ENCODE measurements around the gene EYA4. TPM values are rescaled to one million over a fixed set of nuclear protein-coding genes. Genes with fewer than 3 reads are reported as not detected.
A peak's percentile ranks its signal among the peaks of the same experiment; 100 is the strongest.

Gene EYA4
- total and polyA plus RNA-seq, 3 donors from 2014 or later, result 8.1 to 11.3 (median 10.7) TPM

DNA sequence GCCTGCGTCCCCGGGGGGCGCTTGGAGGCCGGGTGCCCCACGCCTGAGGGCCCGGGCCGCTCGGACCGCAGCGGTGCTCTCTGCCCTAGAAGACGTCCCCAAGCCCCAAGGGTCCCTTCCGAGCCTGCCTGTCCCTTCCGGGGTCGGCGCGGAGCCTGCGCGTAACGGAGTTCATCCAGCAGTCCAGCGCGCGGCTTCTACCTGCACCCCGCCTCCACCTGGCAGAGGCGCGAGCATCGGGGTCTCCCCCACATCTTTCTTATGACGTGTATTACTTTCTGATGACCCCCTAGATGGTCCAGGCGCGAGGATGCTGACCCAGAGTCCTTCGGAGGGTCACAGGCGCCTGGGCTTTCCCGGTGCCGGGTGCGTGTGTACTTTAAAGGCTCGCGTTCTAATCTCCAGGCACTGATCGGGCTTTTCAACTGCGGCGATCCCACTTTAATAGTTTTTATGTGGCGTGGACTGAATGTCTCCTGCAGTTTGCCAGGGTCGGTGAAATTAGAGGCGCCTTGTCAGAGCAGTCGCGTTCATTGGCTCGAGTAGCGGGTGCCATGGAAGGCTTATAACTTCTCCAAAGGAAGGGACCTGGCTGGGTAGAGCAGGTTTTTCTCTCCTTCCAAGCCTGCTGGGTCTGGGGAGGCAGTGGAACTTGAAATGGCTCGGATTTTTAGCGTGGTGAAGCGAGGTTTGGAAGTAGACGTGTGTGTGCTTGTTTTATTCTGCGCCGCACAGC is 912 bp downstream of the EYA4 start:
- no peaks in the 10 kb centered on the region for H3K9me3 ChIP-seq
- DNase-seq, result peak; percentile 24
- no peaks in the 10 kb centered on the region for H3K36me3 ChIP-seq (ENCODE audit: low read depth, missing control alignments)

DNA sequence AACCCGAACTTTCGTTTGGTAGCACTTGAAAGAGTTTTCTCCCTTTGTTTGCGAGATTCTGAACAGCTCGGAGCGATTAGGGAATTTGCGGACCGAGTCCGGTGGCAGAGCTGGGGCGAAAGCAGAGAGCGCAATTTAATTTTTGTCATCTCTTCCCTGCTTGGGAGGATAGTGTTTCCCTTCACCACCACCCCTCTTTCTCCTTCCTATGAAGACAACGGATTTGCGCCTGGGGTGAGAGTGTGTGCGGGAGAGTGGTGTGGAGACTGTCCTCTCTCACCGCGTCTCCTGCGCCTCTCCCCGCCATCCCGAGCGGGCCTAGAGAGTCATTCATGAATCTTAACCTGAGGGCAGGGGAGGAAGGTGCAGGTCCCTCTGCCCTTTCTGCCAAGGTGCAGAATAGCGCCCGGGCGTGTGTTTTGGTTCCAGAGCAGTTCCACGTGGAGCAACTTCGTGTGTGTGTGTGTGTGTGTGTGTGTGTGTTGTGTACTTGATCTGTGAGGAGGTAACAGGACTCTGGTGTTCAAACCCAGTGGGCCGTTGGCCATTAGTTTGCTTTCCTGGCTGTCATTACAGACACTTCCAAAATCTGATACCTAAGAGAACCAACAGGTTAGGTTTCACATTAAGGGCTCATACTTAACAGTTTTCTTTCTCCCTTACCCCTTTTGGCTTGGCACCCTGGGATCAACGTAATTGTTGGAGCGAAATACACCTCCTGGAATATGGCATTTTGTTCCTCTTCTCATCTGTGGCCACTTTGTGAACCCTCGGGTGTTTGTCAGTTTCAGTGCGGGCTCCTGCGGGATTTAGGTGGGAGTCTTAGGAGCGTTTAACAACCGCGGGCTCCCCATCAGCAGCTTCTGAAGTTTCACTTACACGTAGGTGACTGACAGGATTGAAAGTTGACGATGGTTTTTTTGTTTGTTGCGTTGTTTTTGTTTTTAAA is 1.8 kb downstream of the EYA4 start:
- Histone ChIP-seq H3K27me3 (no peaks in the 10 kb centered on the region), H3K27ac (no peak overlapping the region), H3K36me3 (ENCODE audit: low read depth, missing control alignments) (no peaks in the 10 kb centered on the region), H3K9me3 (no peaks in the 10 kb centered on the region), H3K4me1 (no peaks in the 10 kb centered on the region), H3K4me3 (peak overlapping the region; percentile 52 to 62)
- peak; percentile 14 for DNase-seq
- intact Hi-C loops (cut with DNase I; ENCODE audit: low total_unique reads), result no loop called here
- WGBS, 2 donors, result 10 to 13% methylated on average over 34 to 36 of the region's 36 CpGs
- TF ChIP-seq POLR2A (IDR thresholded peaks at IDR 0.05), result no peak
- TF ChIP-seq, protein P1, sequence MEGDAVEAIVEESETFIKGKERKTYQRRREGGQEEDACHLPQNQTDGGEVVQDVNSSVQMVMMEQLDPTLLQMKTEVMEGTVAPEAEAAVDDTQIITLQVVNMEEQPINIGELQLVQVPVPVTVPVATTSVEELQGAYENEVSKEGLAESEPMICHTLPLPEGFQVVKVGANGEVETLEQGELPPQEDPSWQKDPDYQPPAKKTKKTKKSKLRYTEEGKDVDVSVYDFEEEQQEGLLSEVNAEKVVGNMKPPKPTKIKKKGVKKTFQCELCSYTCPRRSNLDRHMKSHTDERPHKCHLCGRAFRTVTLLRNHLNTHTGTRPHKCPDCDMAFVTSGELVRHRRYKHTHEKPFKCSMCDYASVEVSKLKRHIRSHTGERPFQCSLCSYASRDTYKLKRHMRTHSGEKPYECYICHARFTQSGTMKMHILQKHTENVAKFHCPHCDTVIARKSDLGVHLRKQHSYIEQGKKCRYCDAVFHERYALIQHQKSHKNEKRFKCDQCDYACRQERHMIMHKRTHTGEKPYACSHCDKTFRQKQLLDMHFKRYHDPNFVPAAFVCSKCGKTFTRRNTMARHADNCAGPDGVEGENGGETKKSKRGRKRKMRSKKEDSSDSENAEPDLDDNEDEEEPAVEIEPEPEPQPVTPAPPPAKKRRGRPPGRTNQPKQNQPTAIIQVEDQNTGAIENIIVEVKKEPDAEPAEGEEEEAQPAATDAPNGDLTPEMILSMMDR (IDR thresholded peaks at IDR 0.05), result no peak

More for the DNA sequence above, 912 bp downstream of the EYA4 start:
- Histone ChIP-seq H3K4me3 (peak overlapping the region; percentile 52 to 62), H3K4me1 (no peaks in the 10 kb centered on the region), H3K27ac (peak overlapping the region in 1 of 2 donors; percentile 16), H3K27me3 (no peaks in the 10 kb centered on the region)
- 2 to 9% methylated on average over 8 to 51 of the region's 52 CpGs for WGBS, 2 donors
- intact Hi-C loops (cut with DNase I; ENCODE audit: low total_unique reads), result no loop called here
- no peak for TF ChIP-seq POLR2A (IDR thresholded peaks at IDR 0.05)
- TF ChIP-seq, protein P1 (IDR thresholded peaks at IDR 0.05), result no peak

DNA sequence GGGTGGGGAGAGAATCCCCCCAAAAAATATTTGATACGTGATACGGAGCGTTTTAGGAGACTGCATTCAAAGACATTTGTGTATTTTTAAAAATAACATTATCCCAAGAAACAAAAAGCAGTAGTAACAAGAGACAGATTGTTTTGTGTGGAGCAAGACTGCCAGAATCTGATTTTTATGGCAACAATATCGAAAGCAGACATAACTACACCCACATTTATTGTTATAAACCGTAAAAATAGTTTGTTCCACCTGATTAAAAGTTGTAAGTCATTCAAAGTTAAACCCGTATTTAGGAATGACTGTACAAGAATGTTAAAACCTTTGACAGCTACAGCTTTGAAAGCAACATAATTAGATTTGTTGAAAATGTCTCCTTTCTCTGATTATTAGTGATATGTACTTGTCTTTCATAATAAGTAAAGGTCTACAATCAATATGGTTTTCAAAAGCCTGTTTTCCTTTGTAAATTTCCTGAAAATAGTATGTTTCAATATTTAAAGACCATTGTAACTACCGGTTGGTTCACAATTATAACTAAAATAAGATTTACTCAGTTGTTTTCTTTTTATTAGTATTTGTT is 2.7 kb downstream of the EYA4 start:
- no peak for DNase-seq
- 20 to 22% methylated on average over 7 of the region's 7 CpGs for WGBS, 2 donors
- no peaks in the 10 kb centered on the region for H3K36me3 ChIP-seq (ENCODE audit: low read depth, missing control alignments)
- H3K27ac ChIP-seq, result no peak overlapping the region
- intact Hi-C loops (cut with DNase I; ENCODE audit: low total_unique reads), result no loop called here
- H3K27me3 ChIP-seq, result no peaks in the 10 kb centered on the region
- TF ChIP-seq POLR2A (IDR thresholded peaks at IDR 0.05), result no peak
- TF ChIP-seq, protein P1 (IDR thresholded peaks at IDR 0.05), result no peak
- H3K9me3 ChIP-seq, result no peaks in the 10 kb centered on the region
- no peak overlapping the region for H3K4me3 ChIP-seq
- H3K4me1 ChIP-seq, result no peaks in the 10 kb centered on the region

DNA sequence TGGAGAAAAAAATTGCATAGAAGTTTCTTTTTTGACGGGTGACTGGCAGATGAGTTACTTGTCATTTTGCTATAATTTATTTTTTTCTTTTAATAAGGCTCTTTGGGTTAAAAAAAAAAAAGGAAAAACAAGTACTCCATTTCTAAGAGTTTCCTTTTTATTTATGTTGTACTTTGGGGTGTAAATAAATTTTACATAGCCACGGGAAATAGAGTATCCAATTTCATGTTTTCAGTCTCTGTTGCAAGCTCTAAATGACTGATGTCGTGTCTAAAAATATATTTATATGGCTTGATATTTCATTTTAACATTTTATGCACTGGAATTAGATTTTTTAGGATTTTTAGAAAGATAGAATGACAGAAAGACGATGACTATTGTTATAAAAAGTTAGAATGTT is 3.4 kb downstream of the EYA4 start:
- intact Hi-C loops (cut with DNase I; ENCODE audit: low total_unique reads), result no loop called here

More for the DNA sequence above, 3.4 kb downstream of the EYA4 start:
- TF ChIP-seq POLR2A (IDR thresholded peaks at IDR 0.05), result no peak
- TF ChIP-seq, protein P1 (IDR thresholded peaks at IDR 0.05), result no peak
- no peak overlapping the region for H3K4me3 ChIP-seq
- no peaks in the 10 kb centered on the region for H3K27me3 ChIP-seq
- no peak for DNase-seq
- no peaks in the 10 kb centered on the region for H3K4me1 ChIP-seq
- H3K9me3 ChIP-seq, result no peaks in the 10 kb centered on the region
- no peaks in the 10 kb centered on the region for H3K36me3 ChIP-seq (ENCODE audit: low read depth, missing control alignments)
- 35 to 44% methylated on average over 4 of the region's 4 CpGs for WGBS, 2 donors
- no peak overlapping the region for H3K27ac ChIP-seq
